ENCODE results near the gene SVEP1.

- no peak for TF ChIP-seq CTCF (IDR thresholded peaks at IDR 0.05)
- TF ChIP-seq POLR2A (IDR thresholded peaks at IDR 0.05): no peak
These were observed 236.0 kb downstream of the SVEP1 start for GRCh38 chr9:110343551-110343950.
